ENCODE results near the gene KIFC3.

DNA sequence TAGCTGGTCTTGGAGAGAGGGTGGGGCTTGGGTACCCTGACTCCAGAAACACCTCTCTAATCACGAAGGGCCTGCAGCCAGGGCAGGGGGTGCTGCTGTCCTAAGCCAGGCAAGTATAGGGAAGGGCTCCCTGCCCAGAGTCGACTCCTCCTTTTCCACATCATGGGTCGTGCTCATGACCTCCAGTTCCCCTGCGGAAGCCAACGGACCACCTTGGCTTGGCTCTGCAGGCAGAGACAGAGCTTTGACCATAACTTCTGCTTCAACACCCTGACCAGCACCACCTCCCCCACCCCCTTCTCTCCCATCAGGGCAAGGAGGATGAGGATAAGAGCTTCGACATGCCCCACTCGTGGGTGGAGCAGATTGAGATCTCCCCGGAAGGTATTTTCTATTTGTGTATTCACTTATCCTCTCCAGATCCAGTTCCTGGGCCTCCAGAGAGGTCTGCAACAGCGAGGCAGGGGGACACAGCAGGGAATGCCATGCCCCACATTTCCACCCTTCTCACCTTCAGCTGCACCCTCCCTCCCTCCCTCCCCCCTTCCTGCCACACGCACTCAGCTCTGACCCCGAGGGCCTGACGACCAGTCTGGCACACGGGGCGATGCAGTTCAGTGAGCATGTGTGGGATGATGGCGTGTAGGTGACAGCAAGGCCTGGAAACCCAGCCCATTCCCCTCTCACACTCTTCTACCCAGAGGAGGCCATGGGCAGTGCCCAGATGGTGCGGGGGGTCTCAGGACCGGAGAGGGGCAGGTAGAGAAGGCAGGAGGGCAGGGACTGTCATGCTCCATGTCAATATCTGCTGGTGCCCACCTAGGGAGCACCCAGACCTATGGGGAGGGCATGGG, 80.7 kb downstream of the KIFC3 start:
- TF ChIP-seq, protein P1, sequence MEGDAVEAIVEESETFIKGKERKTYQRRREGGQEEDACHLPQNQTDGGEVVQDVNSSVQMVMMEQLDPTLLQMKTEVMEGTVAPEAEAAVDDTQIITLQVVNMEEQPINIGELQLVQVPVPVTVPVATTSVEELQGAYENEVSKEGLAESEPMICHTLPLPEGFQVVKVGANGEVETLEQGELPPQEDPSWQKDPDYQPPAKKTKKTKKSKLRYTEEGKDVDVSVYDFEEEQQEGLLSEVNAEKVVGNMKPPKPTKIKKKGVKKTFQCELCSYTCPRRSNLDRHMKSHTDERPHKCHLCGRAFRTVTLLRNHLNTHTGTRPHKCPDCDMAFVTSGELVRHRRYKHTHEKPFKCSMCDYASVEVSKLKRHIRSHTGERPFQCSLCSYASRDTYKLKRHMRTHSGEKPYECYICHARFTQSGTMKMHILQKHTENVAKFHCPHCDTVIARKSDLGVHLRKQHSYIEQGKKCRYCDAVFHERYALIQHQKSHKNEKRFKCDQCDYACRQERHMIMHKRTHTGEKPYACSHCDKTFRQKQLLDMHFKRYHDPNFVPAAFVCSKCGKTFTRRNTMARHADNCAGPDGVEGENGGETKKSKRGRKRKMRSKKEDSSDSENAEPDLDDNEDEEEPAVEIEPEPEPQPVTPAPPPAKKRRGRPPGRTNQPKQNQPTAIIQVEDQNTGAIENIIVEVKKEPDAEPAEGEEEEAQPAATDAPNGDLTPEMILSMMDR (conservative IDR thresholded peaks at IDR 0.05; ENCODE audit: low read depth, low read length), result no peak
- no peak for TF ChIP-seq EZH2 (IDR thresholded peaks at IDR 0.05; ENCODE audit: low read length, unreplicated experiment)
- no peak for TF ChIP-seq EZH2phosphoT487 (IDR thresholded peaks at IDR 0.05; ENCODE audit: borderline replicate concordance, low read length)

All from PC-3 (cell line).